ENCODE measurements around the gene FOXO1.

Gene FOXO1

DNA sequence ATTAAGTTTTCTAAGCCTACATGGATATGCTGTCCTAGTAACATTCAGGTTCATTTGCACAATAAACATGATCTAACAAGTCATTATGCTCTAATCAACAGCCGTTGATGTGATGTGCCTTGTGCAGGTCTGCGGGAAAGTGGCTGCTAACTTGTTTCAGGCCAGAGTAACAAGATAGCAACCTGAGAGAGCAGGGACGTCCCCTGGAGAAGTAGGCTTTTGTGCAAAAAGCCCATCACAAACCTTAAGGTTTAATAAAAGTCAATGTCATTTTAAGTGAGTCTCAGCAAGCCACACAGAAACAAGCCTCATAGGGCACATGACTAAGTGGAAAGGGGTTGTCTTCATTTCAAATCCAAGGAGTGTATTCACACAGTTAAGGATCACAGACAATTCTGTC lies 17.6 kb downstream of the FOXO1 start:
- Histone ChIP-seq H2AFZ (ENCODE audit: low read length) (no peak overlapping the region), H3K4me3 (ENCODE audit: low read depth, low read length, poor library complexity, severe bottlenecking) (peak overlapping the region; percentile 23), H3K9ac (ENCODE audit: low read length) (peak overlapping the region; percentile 22; the same call in 1 of the 2 replicates), H4K20me1 (ENCODE audit: insufficient read depth, low read length) (no peaks in the 10 kb centered on the region), H3K9me3 (ENCODE audit: low read length) (no peaks in the 10 kb centered on the region), H3K36me3 (ENCODE audit: insufficient read depth, low read length) (peaks cover 4% of the 10 kb centered on the region; the same call in 1 of the 2 replicates), H3F3A (ENCODE audit: insufficient read depth, low read length) (no peaks in the 10 kb centered on the region), H3K4me1 (ENCODE audit: insufficient read depth, low read length, severe bottlenecking) (peaks cover 99% of the 10 kb centered on the region), H3K4me2 (ENCODE audit: low read length) (peak overlapping the region; percentile 81), H3K27me3 (ENCODE audit: insufficient read depth, low read length) (no peaks in the 10 kb centered on the region), H3K27ac (ENCODE audit: low read depth, low read length, poor library complexity, severe bottlenecking) (peak overlapping the region; percentile 97), H3K9me2 (ENCODE audit: low read depth, low read length) (no peaks in the 10 kb centered on the region), H3K79me2 (ENCODE audit: insufficient read depth, low read length) (peaks cover 90% of the 10 kb centered on the region)
- TF ChIP-seq EZH2 (IDR thresholded peaks at IDR 0.05; ENCODE audit: borderline replicate concordance, low read length): no peak
- no peak for TF ChIP-seq CTCF (IDR thresholded peaks at IDR 0.05; ENCODE audit: low read length)

DNA sequence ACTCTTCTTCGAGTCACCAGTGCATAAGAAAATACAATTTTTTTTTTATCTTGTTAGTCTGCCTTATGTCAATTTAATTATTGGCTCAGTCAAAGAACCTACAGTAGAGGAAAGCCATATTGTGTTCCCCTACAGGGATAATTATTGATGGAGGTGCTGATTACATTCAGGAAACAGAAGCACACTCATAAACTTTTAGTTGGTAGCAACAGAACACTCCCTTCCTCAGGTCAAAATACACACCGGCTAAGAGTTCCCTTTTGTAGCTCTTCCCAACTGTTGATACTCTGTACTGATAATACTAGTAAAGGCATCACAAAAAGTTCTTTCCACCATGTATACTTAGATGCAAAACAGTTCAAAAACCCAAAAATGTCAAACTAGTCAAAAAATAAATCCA lies 18.4 kb downstream of the FOXO1 start:
- H3K27ac ChIP-seq (ENCODE audit: low read depth, low read length, poor library complexity, severe bottlenecking): peak overlapping the region; percentile 97
- H3K27me3 ChIP-seq (ENCODE audit: insufficient read depth, low read length): no peaks in the 10 kb centered on the region
- H3K4me3 ChIP-seq (ENCODE audit: low read depth, low read length, poor library complexity, severe bottlenecking): peak overlapping the region; percentile 7
- H4K20me1 ChIP-seq (ENCODE audit: insufficient read depth, low read length): no peaks in the 10 kb centered on the region
- peak overlapping the region; percentile 81 for H3K4me2 ChIP-seq (ENCODE audit: low read length)
- peak overlapping the region; percentile 10; the same call in 1 of the 2 replicates for H3K9ac ChIP-seq (ENCODE audit: low read length)
- peaks cover 91% of the 10 kb centered on the region for H3K79me2 ChIP-seq (ENCODE audit: insufficient read depth, low read length)
- H3F3A ChIP-seq (ENCODE audit: insufficient read depth, low read length): no peaks in the 10 kb centered on the region
- peaks cover 99% of the 10 kb centered on the region for H3K4me1 ChIP-seq (ENCODE audit: insufficient read depth, low read length, severe bottlenecking)
- H2AFZ ChIP-seq (ENCODE audit: low read length): no peak overlapping the region
- H3K9me2 ChIP-seq (ENCODE audit: low read depth, low read length): no peaks in the 10 kb centered on the region
- H3K36me3 ChIP-seq (ENCODE audit: insufficient read depth, low read length): peaks cover 6% of the 10 kb centered on the region; the same call in 1 of the 2 replicates
- no peak for TF ChIP-seq EZH2 (IDR thresholded peaks at IDR 0.05; ENCODE audit: borderline replicate concordance, low read length)
- no peak for TF ChIP-seq CTCF (IDR thresholded peaks at IDR 0.05; ENCODE audit: low read length)
- H3K9me3 ChIP-seq (ENCODE audit: low read length): no peaks in the 10 kb centered on the region

DNA sequence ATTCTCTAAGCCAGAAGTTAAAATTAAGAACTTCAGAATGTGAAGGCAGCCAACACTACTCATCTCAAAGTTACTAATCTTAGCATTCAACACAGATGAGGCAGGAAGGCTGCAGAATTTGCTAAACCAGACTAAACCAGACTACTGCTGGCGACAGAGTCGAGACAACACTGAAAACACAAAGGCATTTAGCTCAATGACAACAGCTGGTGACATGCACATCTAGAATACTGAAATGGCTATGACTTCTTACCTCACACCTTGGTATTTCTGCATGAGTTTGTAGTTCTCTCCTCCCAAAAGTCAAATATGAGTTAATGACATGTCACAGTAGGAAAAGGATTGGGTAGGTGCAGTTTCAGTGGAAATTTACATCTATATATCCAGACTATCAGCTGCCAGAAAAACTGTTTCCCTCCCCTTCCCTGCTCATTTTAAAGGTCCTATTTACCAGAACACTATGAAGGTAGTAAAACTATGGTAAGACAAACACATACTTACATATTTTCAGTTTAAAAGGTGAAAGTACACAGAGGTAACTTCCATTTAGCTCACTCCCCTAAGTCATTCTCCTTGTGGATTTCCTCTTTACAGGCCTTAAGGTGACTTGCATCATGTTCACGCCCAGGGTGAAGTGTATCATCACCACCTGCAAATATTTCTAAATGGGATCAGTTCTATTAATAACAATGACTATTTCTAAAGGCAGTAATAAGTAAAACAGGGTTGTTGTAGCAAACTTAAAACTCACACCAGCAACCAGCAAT lies 21.4 kb downstream of the FOXO1 start:
- Histone ChIP-seq H2AFZ (ENCODE audit: low read length) (no peak overlapping the region), H4K20me1 (ENCODE audit: insufficient read depth, low read length) (no peaks in the 10 kb centered on the region), H3K4me2 (ENCODE audit: low read length) (peak overlapping the region; percentile 81), H3K4me3 (ENCODE audit: low read depth, low read length, poor library complexity, severe bottlenecking) (peak overlapping the region; percentile 50), H3K27ac (ENCODE audit: low read depth, low read length, poor library complexity, severe bottlenecking) (peak overlapping the region; percentile 97), H3K9me3 (ENCODE audit: low read length) (no peaks in the 10 kb centered on the region), H3K27me3 (ENCODE audit: insufficient read depth, low read length) (no peaks in the 10 kb centered on the region), H3K4me1 (ENCODE audit: insufficient read depth, low read length, severe bottlenecking) (peaks cover 98% of the 10 kb centered on the region), H3K36me3 (ENCODE audit: insufficient read depth, low read length) (peaks cover 17% of the 10 kb centered on the region; the same call in 1 of the 2 replicates), H3F3A (ENCODE audit: insufficient read depth, low read length) (no peaks in the 10 kb centered on the region), H3K79me2 (ENCODE audit: insufficient read depth, low read length) (peaks cover 100% of the 10 kb centered on the region), H3K9ac (ENCODE audit: low read length) (peak overlapping the region; percentile 55), H3K9me2 (ENCODE audit: low read depth, low read length) (no peaks in the 10 kb centered on the region)
- TF ChIP-seq EZH2 (IDR thresholded peaks at IDR 0.05; ENCODE audit: borderline replicate concordance, low read length) (no peak), CTCF (IDR thresholded peaks at IDR 0.05; ENCODE audit: low read length) (no peak)
